CD14-positive monocyte (primary cell): ENCODE data around the gene TMEM132C. TPM values are rescaled to one million over a fixed set of nuclear protein-coding genes. Genes with fewer than 3 reads are reported as not detected.

Source experiments
- DNase-seq, 3 donors: peaks; one replicate each; pipeline ENCODE4 v3.0.0-alpha.2; 2011 to 2022
- H2AFZ ChIP-seq: 2 replicates; pipeline ENCODE4 v1.6.0; 2012; ENCODE audit warnings: mild to moderate bottlenecking, low read depth, low read length, inconsistent platforms; ENCODE audit not compliant: insufficient read depth, poor library complexity, severe bottlenecking
- H3K27ac ChIP-seq, 2 donors: 1 replicate in 1 of 2; 2 replicates in 1 of 2; pipeline ENCODE4 v1.5.1; 2012 to 2013; ENCODE audit warnings: low read length in 2 of 2, control low read depth in 1 of 2, inconsistent platforms in 1 of 2, low read depth in 1 of 2, mild to moderate bottlenecking in 1 of 2
- H3K27me3 ChIP-seq, 2 donors: one replicate each; pipeline versions ENCODE4 v1.6.0 to v1.6.1; 2011 to 2013; ENCODE audit warnings: low read length in 2 of 2; ENCODE audit not compliant: control insufficient read depth in 2 of 2, insufficient read depth in 2 of 2
- H3K36me3 ChIP-seq, 2 donors: replicated peaks in 1 of 2; 1 replicate in 1 of 2; 2 replicates in 1 of 2; pipeline versions ENCODE4 v1.5.1 to v1.6.1; 2012 to 2013; ENCODE audit warnings: low read length in 2 of 2, control low read depth in 1 of 2, inconsistent platforms in 1 of 2, mild to moderate bottlenecking in 1 of 2; ENCODE audit not compliant: insufficient read depth in 2 of 2, control insufficient read depth in 1 of 2
- H3K4me1 ChIP-seq, 2 donors: 1 replicate in 1 of 2; 2 replicates in 1 of 2; pipeline versions ENCODE4 v1.5.1 to v1.6.1; 2012 to 2013; ENCODE audit warnings: low read length in 2 of 2, control low read depth in 1 of 2, inconsistent platforms in 1 of 2, mild to moderate bottlenecking in 1 of 2, moderate library complexity in 1 of 2; ENCODE audit not compliant: insufficient read depth in 2 of 2, control insufficient read depth in 1 of 2
- H3K4me2 ChIP-seq: replicated peaks from 2 replicates; pipeline ENCODE3; 2012; ENCODE audit warnings: low read length, moderate library complexity, mild to moderate bottlenecking; ENCODE audit not compliant: poor library complexity, severe bottlenecking; ENCODE audit errors: extremely low read depth
- H3K4me3 ChIP-seq, 3 experiments: fragments of 200-600 bp in 1 of 3; sonication (generic) in 1 of 3; replicated peaks in 1 of 3; 1 replicate in 2 of 3; 2 replicates in 1 of 3; pipeline ENCODE4 v1.5.1; 2011 to 2013; ENCODE audit warnings: low read length in 3 of 3, mild to moderate bottlenecking in 3 of 3, control low read depth in 2 of 3, low read depth in 2 of 3, inconsistent platforms in 1 of 3, moderate library complexity in 1 of 3
- H3K79me2 ChIP-seq: 2 replicates; pipeline ENCODE4 v1.6.0; 2012; ENCODE audit warnings: mild to moderate bottlenecking, control low read depth, inconsistent platforms, low read length, moderate library complexity; ENCODE audit not compliant: insufficient read depth
- H3K9ac ChIP-seq: 2 replicates; pipeline ENCODE4 v1.6.0; 2017; ENCODE audit warnings: low read length, mild to moderate bottlenecking; ENCODE audit not compliant: insufficient read depth, poor library complexity, severe bottlenecking
- H3K9me3 ChIP-seq, 2 donors: replicated peaks in 1 of 2; 1 replicate in 1 of 2; 2 replicates in 1 of 2; pipeline versions ENCODE4 v1.5.1 to v1.6.1; 2012 to 2013; ENCODE audit warnings: low read length in 2 of 2, control low read depth in 1 of 2; ENCODE audit not compliant: control insufficient read depth in 1 of 2, insufficient read depth in 1 of 2
- H4K20me1 ChIP-seq: 2 replicates; pipeline ENCODE4 v1.6.0; 2012; ENCODE audit warnings: mild to moderate bottlenecking, low read length, control low read depth, moderate library complexity; ENCODE audit not compliant: insufficient read depth
- H3K27ac Mint-ChIP-seq, 7 donors: one replicate each; pipeline ENCODE4 v1.8.0; 2020; ENCODE audit warnings: mild to moderate bottlenecking in 7 of 7, mixed read lengths in 7 of 7, moderate library complexity in 6 of 7, inconsistent platforms in 2 of 7
- H3K27me3 Mint-ChIP-seq, 3 donors: one replicate each; pipeline ENCODE4 v1.8.0; 2021 to 2022; ENCODE audit warnings: low read depth in 3 of 3, mild to moderate bottlenecking in 3 of 3, mixed read lengths in 3 of 3, moderate library complexity in 3 of 3, inconsistent platforms in 1 of 3
- H3K36me3 Mint-ChIP-seq, 2 donors: one replicate each; pipeline ENCODE4 v1.8.0; 2020; ENCODE audit warnings: mixed read lengths in 2 of 2, inconsistent platforms in 1 of 2, mild to moderate bottlenecking in 1 of 2
- H3K4me1 Mint-ChIP-seq: one replicate; pipeline ENCODE4 v1.8.0; 2020; ENCODE audit warnings: mild to moderate bottlenecking, mixed read lengths
- H3K4me3 Mint-ChIP-seq, 2 donors: one replicate each; pipeline ENCODE4 v1.8.0; 2020; ENCODE audit warnings: mild to moderate bottlenecking in 2 of 2, mixed read lengths in 2 of 2, moderate library complexity in 1 of 2
- H3K9me3 Mint-ChIP-seq, 7 donors: one replicate each; pipeline ENCODE4 v1.8.0; 2020 to 2022; ENCODE audit warnings: mixed read lengths in 7 of 7, mild to moderate bottlenecking in 6 of 7, moderate library complexity in 6 of 7, inconsistent platforms in 2 of 7
- WGBS: methylation state at CpG from one replicate; pipeline ENCODE4 v1.1.5; 2013; ENCODE audit warnings: missing lambda C conversion rate; ENCODE audit not compliant: insufficient coverage; 5-methylcytosine and 5-hydroxymethylcytosine counted together
- intact Hi-C, 2 donors: fragments of 100-400 bp; cut with micrococcal nuclease; formaldehyde crosslinking; loops; one replicate each; pipeline versions ENCODE4 v1.15.0 to v1.15.1; 2023
- polyA plus RNA-seq, 3 donors: library from polyadenylated mRNA; depleted of rRNA in 1 of 3; unstranded in 2 of 3; stranded (reverse) in 1 of 3; fragments of 300-500 nt in 2 of 3; fragments of >200 nt in 1 of 3; fragmentation: Illumina TruSeq in 2 of 3; gene quantifications; 1 replicate in 2 of 3; 2 replicates in 1 of 3; pipeline ENCODE4 v1.2.3, GENCODE V29; 2012 to 2021
- TF ChIP-seq, protein P1 (sequence below): fragments of 200-600 bp; IDR thresholded peaks from one replicate; pipeline ENCODE4 v1.8.0; 2022; ENCODE audit warnings: antibody characterized with exemption, mild to moderate bottlenecking

Gene TMEM132C
- polyA plus RNA-seq, 3 donors = not detected

DNA sequence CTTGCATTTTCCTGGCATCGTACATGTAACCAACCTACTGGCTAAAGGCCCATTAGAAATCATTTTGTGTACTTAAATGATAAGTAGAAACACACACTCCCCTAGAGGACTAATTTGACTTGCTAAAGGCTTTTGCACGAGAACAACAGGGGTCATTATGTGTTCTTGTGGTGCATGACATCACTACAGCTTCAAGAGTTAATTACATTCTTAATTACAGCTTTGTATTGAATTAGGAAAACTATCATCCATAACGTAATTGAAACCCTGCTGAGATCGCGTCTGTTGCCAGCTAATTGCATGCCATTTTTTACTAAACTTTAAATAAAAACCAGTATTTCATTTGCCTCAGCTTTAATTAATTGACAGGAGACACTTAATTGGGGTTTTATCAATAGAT is 51.4 kb downstream of the TMEM132C start:
- Mint-ChIP-seq H3K27ac (no peak overlapping the region), H3K4me3 (no peak overlapping the region), H3K27me3 (peaks cover 0 to 5% (median 4%) of the 10 kb centered on the region in 3 donors), H3K4me1 (no peaks in the 10 kb centered on the region), H3K36me3 (no peaks in the 10 kb centered on the region), H3K9me3 (peaks cover 0 to 23% (median 5%) of the 10 kb centered on the region in 7 donors)
- TF ChIP-seq, protein P1, sequence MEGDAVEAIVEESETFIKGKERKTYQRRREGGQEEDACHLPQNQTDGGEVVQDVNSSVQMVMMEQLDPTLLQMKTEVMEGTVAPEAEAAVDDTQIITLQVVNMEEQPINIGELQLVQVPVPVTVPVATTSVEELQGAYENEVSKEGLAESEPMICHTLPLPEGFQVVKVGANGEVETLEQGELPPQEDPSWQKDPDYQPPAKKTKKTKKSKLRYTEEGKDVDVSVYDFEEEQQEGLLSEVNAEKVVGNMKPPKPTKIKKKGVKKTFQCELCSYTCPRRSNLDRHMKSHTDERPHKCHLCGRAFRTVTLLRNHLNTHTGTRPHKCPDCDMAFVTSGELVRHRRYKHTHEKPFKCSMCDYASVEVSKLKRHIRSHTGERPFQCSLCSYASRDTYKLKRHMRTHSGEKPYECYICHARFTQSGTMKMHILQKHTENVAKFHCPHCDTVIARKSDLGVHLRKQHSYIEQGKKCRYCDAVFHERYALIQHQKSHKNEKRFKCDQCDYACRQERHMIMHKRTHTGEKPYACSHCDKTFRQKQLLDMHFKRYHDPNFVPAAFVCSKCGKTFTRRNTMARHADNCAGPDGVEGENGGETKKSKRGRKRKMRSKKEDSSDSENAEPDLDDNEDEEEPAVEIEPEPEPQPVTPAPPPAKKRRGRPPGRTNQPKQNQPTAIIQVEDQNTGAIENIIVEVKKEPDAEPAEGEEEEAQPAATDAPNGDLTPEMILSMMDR = no peak
- Histone ChIP-seq H3K79me2 (no peaks in the 10 kb centered on the region), H3K4me1 (no peaks in the 10 kb centered on the region), H3K9me3 (peaks cover 7 to 8% of the 10 kb centered on the region in 2 donors), H3K4me3 (no peak overlapping the region), H3K9ac (no peak overlapping the region), H3K27ac (no peak overlapping the region), H3K27me3 (no peaks in the 10 kb centered on the region), H2AFZ (no peak overlapping the region), H3K36me3 (no peaks in the 10 kb centered on the region), H4K20me1 (no peaks in the 10 kb centered on the region), H3K4me2 (no peak overlapping the region)
- WGBS = no CpG with 5 or more reads among the region's 5 CpGs
- DNase-seq = no peak
- intact Hi-C loops = no loop called here

DNA sequence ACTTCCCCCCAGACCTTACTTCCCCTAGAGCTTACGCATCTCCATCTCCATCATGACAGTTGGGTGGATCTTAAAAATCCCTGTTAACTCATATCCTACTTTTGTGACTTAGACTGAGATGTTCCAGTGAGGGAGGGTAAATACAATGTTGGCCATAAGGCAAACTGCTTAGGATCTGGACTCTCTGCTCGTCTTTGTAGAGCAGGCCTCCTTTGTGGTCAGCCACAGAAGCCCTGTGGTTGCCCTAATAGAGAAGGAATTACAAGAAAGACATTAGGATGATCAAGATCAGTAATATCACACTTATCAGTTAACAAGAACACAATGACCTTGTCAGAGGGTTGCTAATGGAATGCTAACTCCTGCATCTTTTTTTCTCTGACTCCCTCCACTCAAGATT is 52.0 kb downstream of the TMEM132C start:
- Histone ChIP-seq H3K79me2 (no peaks in the 10 kb centered on the region), H2AFZ (no peak overlapping the region), H3K27me3 (no peaks in the 10 kb centered on the region), H3K36me3 (no peaks in the 10 kb centered on the region), H3K9me3 (peaks cover 7 to 11% of the 10 kb centered on the region in 2 donors), H4K20me1 (no peaks in the 10 kb centered on the region), H3K4me1 (no peaks in the 10 kb centered on the region), H3K27ac (no peak overlapping the region), H3K4me3 (no peak overlapping the region), H3K9ac (no peak overlapping the region), H3K4me2 (no peak overlapping the region)
- TF ChIP-seq, protein P1 = no peak
- 78% methylated on average over 1 of the region's 2 CpGs for WGBS
- peaks cover 0 to 5% (median 5%) of the 10 kb centered on the region in 3 donors for H3K27me3 Mint-ChIP-seq
- DNase-seq = no peak
- H3K4me1 Mint-ChIP-seq = no peaks in the 10 kb centered on the region
- intact Hi-C loops = no loop called here
- no peak overlapping the region for H3K27ac Mint-ChIP-seq
- H3K9me3 Mint-ChIP-seq = peaks cover 2 to 23% (median 5%) of the 10 kb centered on the region in 7 donors
- H3K4me3 Mint-ChIP-seq = no peak overlapping the region
- no peaks in the 10 kb centered on the region for H3K36me3 Mint-ChIP-seq
